ENCODE measurements around the gene COL23A1. TPM values are rescaled to one million over a fixed set of nuclear protein-coding genes. Genes with fewer than 3 reads are reported as not detected.

COL23A1 gene
- total and polyA plus RNA-seq, 2 of the 13 experiments (the other 11 are each of a cell fraction or from before 2014, with no cell fraction given) = not detected

GRCh38 chr5:178626484-178627258 is 36.5 kb upstream of the COL23A1 start, which contains the start of gene CLK4 (continued):
- TF ChIP-seq ZEB1 (IDR thresholded peaks at IDR 0.05; ENCODE audit: insufficient replicate concordance, low read depth) = peak; percentile 38
- peak; percentile 28; the same call in 1 of the 2 replicates for TF ChIP-seq ARID5B (CRISPR knock-in tag; IDR thresholded peaks at IDR 0.05)
- TF ChIP-seq GATA4 (IDR thresholded peaks at IDR 0.05; ENCODE audit: borderline replicate concordance, low read depth) = no peak
- TF ChIP-seq NCOA1 (CRISPR knock-in tag; IDR thresholded peaks at IDR 0.05) = peak; percentile 88; the same call in 1 of the 2 replicates
- TF ChIP-seq XBP1 (CRISPR knock-in tag; IDR thresholded peaks at IDR 0.05) = peak; percentile 54; the same call in 1 of the 2 replicates
- peak; percentile 60; the same call in 1 of the 2 replicates for TF ChIP-seq ZNF609 (CRISPR knock-in tag; IDR thresholded peaks at IDR 0.05; ENCODE audit: borderline replicate concordance)
- TF ChIP-seq ZBTB21 (CRISPR knock-in tag; IDR thresholded peaks at IDR 0.05) = peak; percentile 38; the same call in 1 of the 2 replicates
- no peak for TF ChIP-seq JUN (CRISPR knock-in tag; IDR thresholded peaks at IDR 0.05)
- peak; percentile 79 for TF ChIP-seq POGZ (CRISPR knock-in tag; IDR thresholded peaks at IDR 0.05)
- TF ChIP-seq ATF2 (CRISPR knock-in tag; IDR thresholded peaks at IDR 0.05) = no peak; the same call in 1 of the 2 replicates
- TF ChIP-seq ZNF780A (CRISPR knock-in tag; IDR thresholded peaks at IDR 0.05) = no peak
- TF ChIP-seq ZNF557 (CRISPR knock-in tag; IDR thresholded peaks at IDR 0.05) = no peak
- no peak for TF ChIP-seq LCORL (IDR thresholded peaks at IDR 0.05)
- peak; percentile 88 for TF ChIP-seq LCORL (CRISPR knock-in tag; IDR thresholded peaks at IDR 0.05)
- TF ChIP-seq ZNF235 (CRISPR knock-in tag; IDR thresholded peaks at IDR 0.05; ENCODE audit: borderline replicate concordance) = no peak
- TF ChIP-seq ZNF276 (CRISPR knock-in tag; IDR thresholded peaks at IDR 0.05; ENCODE audit: low read depth) = 0 out of 2 replicates have a peak, but pooled peaks have one; percentile 27
